ENCODE results near the gene RAX2. TPM values are rescaled to one million over a fixed set of nuclear protein-coding genes. Genes with fewer than 3 reads are reported as not detected.

Gene RAX2
- total RNA-seq, 1 donor from 2014 or later: not detected

- Mint-ChIP-seq H3K4me1 (ENCODE audit: low read depth) (no peaks in the 10 kb centered on the region), H3K27ac (no peak overlapping the region), H3K27me3 (peaks cover 20% of the 10 kb centered on the region), H3K4me3 (ENCODE audit: low read depth) (no peak overlapping the region), H3K36me3 (ENCODE audit: insufficient read depth) (peaks cover 5% of the 10 kb centered on the region), H3K9me3 (ENCODE audit: low read depth) (peaks cover 11% of the 10 kb centered on the region)
- TF ChIP-seq CTCF (IDR thresholded peaks at IDR 0.05; ENCODE audit: unreplicated experiment): no peak
- DNase-seq (ENCODE audit: low spot score, unreplicated experiment): no peak
These were observed 8.8 kb upstream of the RAX2 start for GRCh38 chr19:3780786-3781304.

- H3K4me3 Mint-ChIP-seq (ENCODE audit: low read depth): no peak overlapping the region
- H3K4me1 Mint-ChIP-seq (ENCODE audit: low read depth): no peaks in the 10 kb centered on the region
- no peak overlapping the region for H3K27ac Mint-ChIP-seq
- peaks cover 6% of the 10 kb centered on the region for H3K27me3 Mint-ChIP-seq
- no peak for TF ChIP-seq CTCF (IDR thresholded peaks at IDR 0.05; ENCODE audit: unreplicated experiment)
- H3K36me3 Mint-ChIP-seq (ENCODE audit: insufficient read depth): peaks cover 5% of the 10 kb centered on the region
- peaks cover 11% of the 10 kb centered on the region for H3K9me3 Mint-ChIP-seq (ENCODE audit: low read depth)
- DNase-seq (ENCODE audit: low spot score, unreplicated experiment): no peak
These were observed 7.1 kb upstream of the RAX2 start for GRCh38 chr19:3778899-3779723.

GRCh38 chr19:3778104-3778867, 6.3 kb upstream of the RAX2 start:
- Mint-ChIP-seq H3K27me3 (peaks cover 6% of the 10 kb centered on the region), H3K9me3 (ENCODE audit: low read depth) (peaks cover 11% of the 10 kb centered on the region), H3K36me3 (ENCODE audit: insufficient read depth) (peaks cover 5% of the 10 kb centered on the region), H3K4me3 (ENCODE audit: low read depth) (no peak overlapping the region), H3K4me1 (ENCODE audit: low read depth) (no peaks in the 10 kb centered on the region), H3K27ac (no peak overlapping the region)
- DNase-seq (ENCODE audit: low spot score, unreplicated experiment): no peak
- no peak for TF ChIP-seq CTCF (IDR thresholded peaks at IDR 0.05; ENCODE audit: unreplicated experiment)

GRCh38 chr19:3776479-3777040, 4.5 kb upstream of the RAX2 start:
- peaks cover 3% of the 10 kb centered on the region for H3K9me3 Mint-ChIP-seq (ENCODE audit: low read depth)

More at GRCh38 chr19:3776479-3777040, 4.5 kb upstream of the RAX2 start:
- no peak for DNase-seq (ENCODE audit: low spot score, unreplicated experiment)
- no peaks in the 10 kb centered on the region for H3K27me3 Mint-ChIP-seq
- H3K36me3 Mint-ChIP-seq (ENCODE audit: insufficient read depth): peaks cover 1% of the 10 kb centered on the region
- no peak for TF ChIP-seq CTCF (IDR thresholded peaks at IDR 0.05; ENCODE audit: unreplicated experiment)
- no peak overlapping the region for H3K27ac Mint-ChIP-seq
- H3K4me3 Mint-ChIP-seq (ENCODE audit: low read depth): no peak overlapping the region
- no peaks in the 10 kb centered on the region for H3K4me1 Mint-ChIP-seq (ENCODE audit: low read depth)

All from progenitor cell of endocrine pancreas (in vitro differentiated cells).